H1 (cell line): ENCODE results near the gene SETD9. TPM values are rescaled to one million over a fixed set of nuclear protein-coding genes. Genes with fewer than 3 reads are reported as not detected.

Source experiments
- CTCF ChIA-PET: fragments of 300-600 bp; sonication (Branson Sonifier 250); formaldehyde crosslinking; loops from one replicate; lab custom pipeline; 2021; ENCODE audit not compliant: partially characterized antibody; lab: Charles Lee
- POLR2A ChIA-PET: fragments of 300-600 bp; sonication (Branson Sonifier 250); formaldehyde crosslinking; loops from one replicate; lab custom pipeline; 2021; ENCODE audit warnings: inconsistent platforms; ENCODE audit not compliant: partially characterized antibody; lab: Charles Lee
- DNase-seq, 2 experiments: peaks; one replicate each; pipeline versions ENCODE4 v3.0.0 to v3.0.0-alpha.2; 2010 to 2022; ENCODE audit warnings: low spot score in 2 of 2, low read depth in 1 of 2, mixed read lengths in 1 of 2
- FAIRE-seq: peaks from 2 replicates; lab custom pipeline; 2011; peaks lifted over from hg19 to GRCh38; lab: Jason Lieb, UNC
- H2AFZ ChIP-seq: 2 replicates; pipeline ENCODE4 v1.8.1; 2012; ENCODE audit warnings: low read length, inconsistent platforms
- H2AK5ac ChIP-seq: 2 replicates; pipeline ENCODE4 v1.6.1; 2013; ENCODE audit warnings: low read depth, low read length
- H2BK120ac ChIP-seq: replicated peaks from 2 replicates; pipeline ENCODE3; 2013; ENCODE audit warnings: low read depth, low read length, inconsistent platforms
- H2BK12ac ChIP-seq: 2 replicates; pipeline ENCODE4 v1.6.1; 2013; ENCODE audit warnings: low read depth, low read length
- H2BK15ac ChIP-seq: 2 replicates; pipeline ENCODE4 v1.6.1; 2013; ENCODE audit warnings: low read length
- H2BK20ac ChIP-seq: 2 replicates; pipeline ENCODE4 v1.6.1; 2013; ENCODE audit warnings: low read length
- H2BK5ac ChIP-seq: 2 replicates; pipeline ENCODE4 v1.6.1; 2013; ENCODE audit warnings: low read depth, low read length
- H3K14ac ChIP-seq: 2 replicates; pipeline ENCODE4 v1.6.1; 2013; ENCODE audit warnings: inconsistent platforms; ENCODE audit not compliant: insufficient read length
- H3K18ac ChIP-seq: 2 replicates; pipeline ENCODE4 v1.6.1; 2013; ENCODE audit warnings: low read length; ENCODE audit errors: extremely low read depth
- H3K23ac ChIP-seq: 2 replicates; pipeline ENCODE4 v1.6.1; 2013; ENCODE audit warnings: inconsistent platforms; ENCODE audit not compliant: insufficient read length
- H3K23me2 ChIP-seq: 2 replicates; pipeline ENCODE4 v1.6.1; 2013; ENCODE audit warnings: low read depth, low read length
- H3K27ac ChIP-seq: 2 replicates; pipeline ENCODE4 v1.6.1; 2011; ENCODE audit warnings: low read depth, low read length, inconsistent platforms
- H3K27me3 ChIP-seq, 4 experiments: replicated peaks in 1 of 4; 1 replicate in 1 of 4; 2 replicates in 3 of 4; pipeline versions ENCODE4 v1.6.1 to v1.8.1; 2011 to 2013; ENCODE audit warnings: low read length in 3 of 4, mild to moderate bottlenecking in 3 of 4, inconsistent platforms in 2 of 4, mixed read lengths in 2 of 4, moderate library complexity in 1 of 4; ENCODE audit not compliant: control insufficient read depth in 3 of 4, insufficient read depth in 3 of 4; ENCODE audit errors: extremely low read depth in 1 of 4
- H3K36me3 ChIP-seq, 4 experiments: 2 replicates each; pipeline versions ENCODE4 v1.6.1 to v1.8.1; 2011 to 2013; ENCODE audit warnings: mild to moderate bottlenecking in 4 of 4, low read length in 3 of 4, moderate library complexity in 2 of 4, control low read depth in 1 of 4, inconsistent platforms in 1 of 4; ENCODE audit not compliant: insufficient read depth in 4 of 4, control insufficient read depth in 2 of 4
- H3K4ac ChIP-seq: replicated peaks from 2 replicates; pipeline ENCODE3; 2013; ENCODE audit warnings: low read length, low read depth, mixed read lengths, inconsistent platforms; ENCODE audit not compliant: insufficient read length
- H3K4me1 ChIP-seq, 4 experiments: replicated peaks in 1 of 4; 1 replicate in 1 of 4; 2 replicates in 3 of 4; pipeline versions ENCODE4 v1.6.1 to v1.8.1; 2011 to 2013; ENCODE audit warnings: low read length in 3 of 4, inconsistent platforms in 2 of 4, mixed read lengths in 1 of 4; ENCODE audit not compliant: insufficient read depth in 4 of 4, control insufficient read depth in 3 of 4
- H3K4me2 ChIP-seq, 2 experiments: 2 replicates each; pipeline versions ENCODE4 v1.6.1 to v1.8.1; 2011 to 2013; ENCODE audit warnings: low read depth in 2 of 2, low read length in 2 of 2, control low read depth in 1 of 2, inconsistent platforms in 1 of 2, mild to moderate bottlenecking in 1 of 2; ENCODE audit not compliant: insufficient read depth in 1 of 2
- H3K4me3 ChIP-seq, 4 experiments: fragments of 200-600, 300-600 bp in 1 of 4; sonication (generic), shearing (Covaris generic), sonication (Bioruptor Twin) in 1 of 4; 2 replicates each; pipeline versions ENCODE4 v1.5.1 to v1.8.1; 2011 to 2016; ENCODE audit warnings: low read length in 4 of 4, low read depth in 3 of 4, control low read depth in 2 of 4, inconsistent platforms in 2 of 4, mild to moderate bottlenecking in 2 of 4, mixed read lengths in 1 of 4, moderate library complexity in 1 of 4; ENCODE audit not compliant: insufficient read depth in 2 of 4; ENCODE audit errors: extremely low read depth in 1 of 4
- H3K56ac ChIP-seq: replicated peaks from 2 replicates; pipeline ENCODE3; 2013; ENCODE audit warnings: low read depth, mild to moderate bottlenecking, mixed read lengths, low read length, inconsistent platforms; ENCODE audit not compliant: insufficient read length
- H3K79me1 ChIP-seq: 2 replicates; pipeline ENCODE4 v1.6.1; 2013; ENCODE audit warnings: low read depth, low read length, control low read depth
- H3K79me2 ChIP-seq, 2 experiments: 2 replicates each; pipeline versions ENCODE4 v1.6.1 to v1.8.1; 2012 to 2013; ENCODE audit warnings: low read length in 2 of 2, mild to moderate bottlenecking in 2 of 2, inconsistent platforms in 1 of 2; ENCODE audit not compliant: insufficient read depth in 2 of 2, control insufficient read depth in 1 of 2
- H3K9ac ChIP-seq, 4 experiments: replicated peaks in 1 of 4; 1 replicate in 1 of 4; 2 replicates in 3 of 4; pipeline versions ENCODE4 v1.6.1 to v1.8.1; 2011 to 2013; ENCODE audit warnings: low read depth in 3 of 4, low read length in 3 of 4, control low read depth in 2 of 4, mild to moderate bottlenecking in 2 of 4, moderate library complexity in 2 of 4, inconsistent platforms in 1 of 4; ENCODE audit errors: extremely low read depth in 1 of 4
- H3K9me3 ChIP-seq, 2 experiments: 2 replicates each; pipeline versions ENCODE4 v1.6.1 to v1.8.1; 2012 to 2013; ENCODE audit warnings: mild to moderate bottlenecking in 2 of 2, moderate library complexity in 2 of 2, control low read depth in 1 of 2, inconsistent platforms in 1 of 2, low read depth in 1 of 2, low read length in 1 of 2, mixed read lengths in 1 of 2; ENCODE audit not compliant: insufficient read depth in 2 of 2
- H4K20me1 ChIP-seq, 2 experiments: replicated peaks in 1 of 2; 2 replicates each; pipeline versions ENCODE3 to v1.8.1; 2011 to 2013; ENCODE audit warnings: inconsistent platforms in 2 of 2, low read length in 2 of 2, mild to moderate bottlenecking in 1 of 2; ENCODE audit not compliant: insufficient read depth in 2 of 2, control insufficient read depth in 1 of 2
- H4K5ac ChIP-seq: 2 replicates; pipeline ENCODE4 v1.6.1; 2013; ENCODE audit warnings: low read length, low read depth, mixed read lengths, inconsistent platforms; ENCODE audit not compliant: insufficient read length
- H4K8ac ChIP-seq: 2 replicates; pipeline ENCODE4 v1.8.0; 2013; ENCODE audit warnings: mild to moderate bottlenecking, moderate library complexity, low read length, inconsistent platforms; ENCODE audit not compliant: insufficient read depth; ENCODE audit errors: extremely low read depth
- H4K91ac ChIP-seq: replicated peaks from 2 replicates; pipeline ENCODE3; 2013; ENCODE audit warnings: low read length, mixed read lengths, inconsistent platforms; ENCODE audit not compliant: insufficient read length
- BCL11A ChIP-seq, 2 experiments: IDR thresholded peaks; one replicate each; pipeline ENCODE4 v1.6.1; 2011; ENCODE audit warnings: low read depth in 2 of 2, low read length in 2 of 2, mild to moderate bottlenecking in 2 of 2
- CHD1 ChIP-seq: IDR thresholded peaks from 2 replicates; pipeline ENCODE4 v1.6.1; 2012; ENCODE audit warnings: low read depth, low read length, improper control_type of control experiment
- CHD2 ChIP-seq: IDR thresholded peaks from 2 replicates; pipeline ENCODE4 v1.6.1; 2012; ENCODE audit warnings: low read length, improper control_type of control experiment
- CTBP2 ChIP-seq: IDR thresholded peaks from 2 replicates; pipeline ENCODE4 v1.7.0; 2011; ENCODE audit warnings: borderline replicate concordance, mild to moderate bottlenecking, moderate library complexity, mixed read lengths, low read length; ENCODE audit not compliant: insufficient read depth, insufficient read length
- EGR1 ChIP-seq: IDR thresholded peaks from 2 replicates; pipeline ENCODE4 v1.6.1; 2011; ENCODE audit warnings: low read depth, low read length, borderline replicate concordance
- JUN ChIP-seq: IDR thresholded peaks from 2 replicates; pipeline ENCODE4 v1.6.1; 2011; ENCODE audit warnings: low read depth, mild to moderate bottlenecking, improper control_type of control experiment, low read length
- JUND ChIP-seq: IDR thresholded peaks from 2 replicates; pipeline ENCODE4 v1.6.1; 2011; ENCODE audit warnings: mild to moderate bottlenecking, improper control_type of control experiment, low read length
- KDM5A ChIP-seq: fragments of 200-600 bp; IDR thresholded peaks from 2 replicates; pipeline ENCODE4 v1.7.1; 2012; ENCODE audit warnings: mild to moderate bottlenecking, low read length, inconsistent platforms, mixed read lengths
- POLR2A ChIP-seq, 2 experiments: IDR thresholded peaks; 1 replicate in 1 of 2; 2 replicates in 1 of 2; pipeline ENCODE4 v1.6.1; 2011; ENCODE audit warnings: low read depth in 2 of 2, low read length in 2 of 2, mild to moderate bottlenecking in 2 of 2; ENCODE audit errors: control extremely low read depth in 1 of 2
- POLR2AphosphoS5 ChIP-seq: IDR thresholded peaks from 2 replicates; pipeline ENCODE4 v1.6.1; 2011; ENCODE audit warnings: low read depth, low read length
- RXRA ChIP-seq: IDR thresholded peaks from 2 replicates; pipeline ENCODE4 v1.6.1; 2011; ENCODE audit warnings: low read depth, mild to moderate bottlenecking, low read length, moderate library complexity; ENCODE audit not compliant: insufficient read depth
- SRF ChIP-seq: IDR thresholded peaks from 2 replicates; pipeline ENCODE4 v1.6.1; 2011; ENCODE audit warnings: mild to moderate bottlenecking, low read depth, low read length, moderate library complexity
- TCF12 ChIP-seq: IDR thresholded peaks from 2 replicates; pipeline ENCODE4 v1.6.1; 2011; ENCODE audit warnings: low read depth, mild to moderate bottlenecking, low read length
- YY1 ChIP-seq: IDR thresholded peaks from 2 replicates; pipeline ENCODE4 v1.6.1; 2011; ENCODE audit warnings: low read depth, mild to moderate bottlenecking, low read length
- WGBS, 2 experiments: shearing (Covaris generic) in 1 of 2; methylation state at CpG; one replicate each; pipeline versions ENCODE4 v1.1.6 to v1.1.7; 2013 to 2015; ENCODE audit warnings: low lambda C conversion rate in 2 of 2, mixed read lengths in 2 of 2, inconsistent platforms in 1 of 2, low coverage in 1 of 2, missing lambda C conversion rate in 1 of 2; ENCODE audit not compliant: insufficient replicate concordance in 2 of 2, insufficient coverage in 1 of 2, insufficient read length in 1 of 2; ENCODE audit errors: extremely low coverage in 1 of 2, missing lambda C conversion rate in 1 of 2; 5-methylcytosine and 5-hydroxymethylcytosine counted together
- polyA plus RNA-seq, 7 experiments: library from polyadenylated mRNA; depleted of rRNA in 3 of 7; stranded (reverse) in 5 of 7; unstranded in 2 of 7; fragments of >200 nt in 5 of 7; fragments of 200-250 nt in 2 of 7; gene quantifications; 1 replicate in 5 of 7; 2 replicates in 1 of 7; 4 replicates in 1 of 7; pipeline versions ENCODE4 v1.2.1 to v1.2.3, GENCODE V29; 2011 to 2013; ENCODE audit warnings: missing spikeins in 2 of 7, mixed read lengths in 2 of 7
- total RNA-seq: library from RNA; stranded (reverse); fragmentation: NEBNext Ultra II Directional; extraction: Animal tissue kit (Norgen Biotek cat#: 25700); gene quantifications from 2 replicates; pipeline ENCODE4 v1.2.1, GENCODE V29; 2021
- TF ChIP-seq, protein P1 (sequence below): IDR thresholded peaks from 2 replicates; pipeline ENCODE4 v1.6.1; 2012; ENCODE audit warnings: low read length, inconsistent platforms

The SETD9 gene
- total and polyA plus RNA-seq, 2 of the 8 experiments (the other 6 are each of a cell fraction or from before 2014, with no cell fraction given), result 4.5 to 11.9 TPM

DNA sequence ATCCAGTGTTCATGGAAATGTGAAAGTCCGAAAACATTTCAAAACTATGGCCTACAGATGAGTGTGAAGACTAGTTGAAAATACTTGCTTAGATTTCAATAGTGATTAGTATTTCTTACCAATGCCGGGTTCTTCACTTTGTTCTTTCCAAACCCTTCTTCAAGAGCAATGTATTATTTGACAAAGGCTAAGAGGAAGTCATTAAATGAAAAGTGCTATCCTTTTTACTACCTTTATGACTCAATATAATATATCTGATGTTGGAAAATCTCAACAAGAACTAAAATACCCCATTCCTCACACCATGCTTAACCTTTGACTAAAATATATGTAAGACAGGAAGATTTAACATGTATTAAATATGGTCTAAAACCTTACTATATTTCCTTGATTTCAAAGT lies 49.2 kb downstream of the SETD9 start:
- Histone ChIP-seq H3K27me3 (no peaks in the 10 kb centered on the region), H3K4me1 (no peaks in the 10 kb centered on the region), H3K4me3 (no peak overlapping the region), H3K23me2 (no peaks in the 10 kb centered on the region), H4K8ac (no peak overlapping the region), H3K79me1 (no peaks in the 10 kb centered on the region), H3K36me3 (no peaks in the 10 kb centered on the region), H4K20me1 (no peaks in the 10 kb centered on the region), H2BK15ac (no peak overlapping the region), H3K4me2 (no peak overlapping the region), H2AK5ac (no peak overlapping the region), H2BK12ac (no peak overlapping the region), H3K18ac (no peak overlapping the region), H2BK120ac (no peak overlapping the region), H3K27ac (no peak overlapping the region), H3K56ac (no peak overlapping the region), H3K79me2 (no peaks in the 10 kb centered on the region), H2BK5ac (no peak overlapping the region), H2AFZ (no peak overlapping the region), H3K9ac (no peak overlapping the region), H3K14ac (no peak overlapping the region), H4K91ac (no peak overlapping the region), H3K23ac (no peak overlapping the region), H2BK20ac (no peak overlapping the region), H3K4ac (no peak overlapping the region), H4K5ac (no peak overlapping the region), H3K9me3 (no peaks in the 10 kb centered on the region)
- WGBS, 2 experiments, result 95% methylated on average over 2 of the region's 2 CpGs; no CpG with 5 or more reads in 1 of the 2 experiments
- DNase-seq, result no peak
- no peak for FAIRE-seq
- CTCF ChIA-PET, result no interaction called here
- POLR2A ChIA-PET, result no interaction called here
- TF ChIP-seq KDM5A (no peak), POLR2A (IDR thresholded peaks at IDR 0.05; ENCODE audit: control extremely low read depth in 1 of 2, low read depth in 2 of 2, low read length in 2 of 2) (no peak), SRF (no peak), TCF12 (no peak), BCL11A (IDR thresholded peaks at IDR 0.05; ENCODE audit: low read depth in 2 of 2, low read length in 2 of 2) (no peak), CHD1 (no peak), CTBP2 (no peak), CHD2 (no peak), RXRA (no peak), YY1 (no peak), JUN (no peak), POLR2AphosphoS5 (no peak), EGR1 (no peak), JUND (no peak)
- TF ChIP-seq, protein P1, sequence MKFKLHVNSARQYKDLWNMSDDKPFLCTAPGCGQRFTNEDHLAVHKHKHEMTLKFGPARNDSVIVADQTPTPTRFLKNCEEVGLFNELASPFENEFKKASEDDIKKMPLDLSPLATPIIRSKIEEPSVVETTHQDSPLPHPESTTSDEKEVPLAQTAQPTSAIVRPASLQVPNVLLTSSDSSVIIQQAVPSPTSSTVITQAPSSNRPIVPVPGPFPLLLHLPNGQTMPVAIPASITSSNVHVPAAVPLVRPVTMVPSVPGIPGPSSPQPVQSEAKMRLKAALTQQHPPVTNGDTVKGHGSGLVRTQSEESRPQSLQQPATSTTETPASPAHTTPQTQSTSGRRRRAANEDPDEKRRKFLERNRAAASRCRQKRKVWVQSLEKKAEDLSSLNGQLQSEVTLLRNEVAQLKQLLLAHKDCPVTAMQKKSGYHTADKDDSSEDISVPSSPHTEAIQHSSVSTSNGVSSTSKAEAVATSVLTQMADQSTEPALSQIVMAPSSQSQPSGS, result no peak
